ENCODE results near the gene LRRK1. TPM values are rescaled to one million over a fixed set of nuclear protein-coding genes. Genes with fewer than 3 reads are reported as not detected.

Gene LRRK1
- 1.9 and 3.0 TPM in 2 replicates for total RNA-seq (2012; rRNA removed)
- 5.8 and 6.8 TPM in 2 replicates for polyA plus RNA-seq (2012; rRNA removed)
- 3.1 and 5.1 TPM in 2 replicates for polyA plus RNA-seq (2012; cell fraction: cytosol; rRNA removed)
- 19.9 and 31.2 TPM in 2 replicates for polyA plus RNA-seq (2012; cell fraction: nucleus; rRNA removed; ENCODE audit: low replicate concordance)
- Bru-seq, nascent RNA = percentile 64 among the genes with signal in this experiment
- BruChase-seq, experiment 1, labeled RNA remaining after a 6-hour chase = percentile 56 among the genes with signal in this experiment
- percentile 60 among the genes with signal in this experiment for BruChase-seq, experiment 2, labeled RNA remaining after a 2-hour chase
- long read RNA-seq, partial matches to known transcripts = 12 of 12 reads
- long read RNA-seq, other reads (novel, unspliced or antisense) = 0 of 12 reads

- Histone ChIP-seq H3K4ac (ENCODE audit: low read depth, low read length) (peak within 1 kb of the TSS; percentile 81), H3K9ac (ENCODE audit: low read depth, low read length) (peak within 1 kb of the TSS; percentile 84), H4K91ac (ENCODE audit: insufficient read depth, low read depth, low read length) (peak within 1 kb of the TSS; percentile 42; the same call in 1 of the 2 replicates), H3K27ac (ENCODE audit: insufficient read depth, low read length) (peak within 1 kb of the TSS; percentile 35), H4K8ac (ENCODE audit: low read depth in 2 of 2, low read length in 2 of 2) (peak within 1 kb of the TSS; percentile 60 to 79), H3K36me3 (ENCODE audit: control insufficient read depth, insufficient read depth, low read length) (no peaks in the 10 kb centered on the region), H3K18ac (ENCODE audit: low read depth, low read length) (peak within 1 kb of the TSS; percentile 21), H4K20me1 (ENCODE audit: insufficient read depth, low read length) (no peaks in the 10 kb centered on the region), H3K4me1 (ENCODE audit: control insufficient read depth, insufficient read depth, low read length) (no peaks in the 10 kb centered on the region; the same call in 1 of the 2 replicates), H2BK15ac (ENCODE audit: low read depth, low read length) (peak within 1 kb of the TSS; percentile 2; the same call in 1 of the 3 replicates), H3K56ac (ENCODE audit: extremely low read depth, insufficient read depth, low read length) (peak within 1 kb of the TSS; percentile 72; the same call in 1 of the 2 replicates), H2AFZ (replicated peaks; ENCODE audit: low read length, poor library complexity) (peak within 1 kb of the TSS; percentile 96), H2BK5ac (ENCODE audit: low read depth, low read length, poor library complexity, severe bottlenecking) (peak within 1 kb of the TSS; percentile 7), H2BK20ac (ENCODE audit: low read depth, low read length) (no peak within 1 kb of the TSS), H3K23ac (ENCODE audit: low read depth, low read length) (peak within 1 kb of the TSS; percentile 85), H3K9me1 (ENCODE audit: insufficient read depth, low read length) (0 out of 2 replicates have a peak, but pooled peaks cover 4% of the 10 kb centered on the region), H3K9me3 (ENCODE audit: control insufficient read depth, insufficient read depth, low read length) (no peaks in the 10 kb centered on the region), H2AK5ac (ENCODE audit: low read depth, low read length) (no peak within 1 kb of the TSS; the same call in 1 of the 2 replicates), H4K5ac (ENCODE audit: low read depth, low read length) (peak within 1 kb of the TSS; percentile 56), H3K4me2 (ENCODE audit: low read depth, low read length) (peak within 1 kb of the TSS; percentile 92), H3K27me3 (ENCODE audit: control insufficient read depth, insufficient read depth, low read length) (no peaks in the 10 kb centered on the region), H3K79me1 (ENCODE audit: low read depth in 1 of 2, low read length in 2 of 2) (peaks cover 16 to 28% of the 10 kb centered on the region in 2 experiments), H2BK120ac (ENCODE audit: low read depth, low read length) (peak within 1 kb of the TSS; percentile 25), H3K4me3 (ENCODE audit: insufficient read depth, low read depth, low read length) (peak within 1 kb of the TSS; percentile 60), H2AK9ac (replicated peaks; ENCODE audit: low read depth, low read length, poor library complexity) (peak within 1 kb of the TSS; percentile 74), H3K14ac (replicated peaks; ENCODE audit: low read depth, low read length) (peak within 1 kb of the TSS; percentile 92)
- peak; percentile 71 for ATAC-seq (ENCODE audit: low read depth)
- dilution Hi-C loops (cut with HindIII; ENCODE audit: low sequenced_read_pairs, unreplicated experiment) = no loop called here
- ChIA-PET POLR2A (ENCODE audit: unreplicated experiment) (interaction anchor here (1.4 kb wide), 1 partner anchor 88 kb away, joined by 4 read pairs; no protein-coding TSS in a partner anchor), CTCF (interaction anchor here (0.6 to 5.4 kb wide), 7 partner anchors 15 to 89 kb away, joined by 3 to 44 read pairs (median 3); partner anchors contain the start of gene ALDH1A3)
- no TSS peak for BruUV-seq (replicated peaks)
- intact Hi-C loops (cut with micrococcal nuclease) = loop anchor here (1.0 to 5.0 kb wide), 3 partner anchors 88 to 338 kb away; no protein-coding TSS in a partner anchor
- 2% methylated on average over 44 of the region's 87 CpGs; no CpG with 5 or more reads in 1 of the 2 experiments for WGBS, 2 experiments (ENCODE audit: extremely low coverage in 2 of 2, insufficient read length in 1 of 2)
- TF ChIP-seq RCOR1 (IDR thresholded peaks at IDR 0.05; ENCODE audit: insufficient replicate concordance, low read length) = no peak
- no peak for TF ChIP-seq CTCF (conservative IDR thresholded peaks at IDR 0.05; ENCODE audit: low read depth, low read length)
- TF ChIP-seq FOS (IDR thresholded peaks at IDR 0.05; ENCODE audit: low read depth, low read length) = no peak
- in situ Hi-C loops (cut with MboI; ENCODE audit: low sequenced_read_pairs) = loop anchor here (5.0 to 25.0 kb wide), 2 partner anchors 88 to 343 kb away; partner anchors contain the start of gene CHSY1
- DNase-seq = peak; percentile 40
Measured at GRCh38 chr15:100918690-100919480, at the start of gene LRRK1. LRRK1 (plus strand) TSS chr15:100919357; CDS start chr15:100924633, 5,276 bp downstream.
